Endothelial cell (in vitro differentiated cells): ENCODE measurements around the gene VTCN1. TPM values are rescaled to one million over a fixed set of nuclear protein-coding genes. Genes with fewer than 3 reads are reported as not detected.

Experiments used
- DNase-seq: peaks from one replicate; pipeline ENCODE4 v3.0.0; 2021; ENCODE audit warnings: low spot score
- H3K27ac Mint-ChIP-seq: one replicate; pipeline ENCODE4 v1.8.0; 2021; ENCODE audit warnings: mixed read lengths, inconsistent platforms; ENCODE audit not compliant: unreplicated experiment
- H3K27me3 Mint-ChIP-seq: one replicate; pipeline ENCODE4 v1.8.0; 2021; ENCODE audit warnings: mild to moderate bottlenecking, moderate library complexity, mixed read lengths, inconsistent platforms; ENCODE audit not compliant: unreplicated experiment
- H3K36me3 Mint-ChIP-seq: one replicate; pipeline ENCODE4 v1.8.0; 2021; ENCODE audit warnings: mild to moderate bottlenecking, low read depth, mixed read lengths, inconsistent platforms; ENCODE audit not compliant: unreplicated experiment
- H3K4me1 Mint-ChIP-seq: one replicate; pipeline ENCODE4 v1.8.0; 2021; ENCODE audit warnings: mild to moderate bottlenecking, mixed read lengths, inconsistent platforms; ENCODE audit not compliant: unreplicated experiment
- H3K4me3 Mint-ChIP-seq: one replicate; pipeline ENCODE4 v1.8.0; 2021; ENCODE audit warnings: mild to moderate bottlenecking, mixed read lengths, inconsistent platforms; ENCODE audit not compliant: unreplicated experiment
- H3K9me3 Mint-ChIP-seq: one replicate; pipeline ENCODE4 v1.8.0; 2021; ENCODE audit warnings: mixed read lengths, inconsistent platforms; ENCODE audit not compliant: unreplicated experiment
- total RNA-seq: library from RNA; stranded (reverse); fragmentation: NEBNext Ultra II Directional; extraction: Animal tissue kit (Norgen Biotek cat#: 25700); gene quantifications from one replicate; pipeline ENCODE4 v1.2.1, GENCODE V29; 2021; ENCODE audit not compliant: unreplicated experiment
- TF ChIP-seq, protein P1 (sequence below): fragments of 200-600 bp; sonication (generic); IDR thresholded peaks from one replicate; pipeline ENCODE4 v1.5.0; 2021; ENCODE audit warnings: antibody characterized with exemption; ENCODE audit not compliant: unreplicated experiment

Gene VTCN1
- total RNA-seq, 1 donor from 2014 or later: 0.23 TPM

DNA sequence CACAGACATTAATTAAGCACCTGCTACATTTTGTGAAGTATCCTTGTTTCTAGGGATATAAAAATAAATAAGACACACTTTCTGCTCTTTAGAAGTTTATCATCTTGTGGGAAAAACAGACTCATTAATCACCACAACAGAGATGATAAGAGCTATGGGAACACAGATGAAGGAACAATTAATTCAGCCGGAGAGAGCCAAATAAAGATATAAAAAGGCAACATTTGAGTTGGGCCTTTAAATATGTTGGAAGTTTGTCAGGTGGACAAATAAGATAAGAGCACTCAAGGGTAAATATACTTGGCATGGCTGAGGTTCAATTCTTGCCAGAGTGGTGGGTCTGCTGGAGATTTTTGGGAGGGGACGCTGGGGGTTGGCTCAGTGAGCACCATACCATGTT is 34.2 kb upstream of the VTCN1 start:
- no peaks in the 10 kb centered on the region for H3K9me3 Mint-ChIP-seq
- H3K27ac Mint-ChIP-seq: no peak overlapping the region
- no peaks in the 10 kb centered on the region for H3K36me3 Mint-ChIP-seq
- no peaks in the 10 kb centered on the region for H3K27me3 Mint-ChIP-seq
- TF ChIP-seq, protein P1, sequence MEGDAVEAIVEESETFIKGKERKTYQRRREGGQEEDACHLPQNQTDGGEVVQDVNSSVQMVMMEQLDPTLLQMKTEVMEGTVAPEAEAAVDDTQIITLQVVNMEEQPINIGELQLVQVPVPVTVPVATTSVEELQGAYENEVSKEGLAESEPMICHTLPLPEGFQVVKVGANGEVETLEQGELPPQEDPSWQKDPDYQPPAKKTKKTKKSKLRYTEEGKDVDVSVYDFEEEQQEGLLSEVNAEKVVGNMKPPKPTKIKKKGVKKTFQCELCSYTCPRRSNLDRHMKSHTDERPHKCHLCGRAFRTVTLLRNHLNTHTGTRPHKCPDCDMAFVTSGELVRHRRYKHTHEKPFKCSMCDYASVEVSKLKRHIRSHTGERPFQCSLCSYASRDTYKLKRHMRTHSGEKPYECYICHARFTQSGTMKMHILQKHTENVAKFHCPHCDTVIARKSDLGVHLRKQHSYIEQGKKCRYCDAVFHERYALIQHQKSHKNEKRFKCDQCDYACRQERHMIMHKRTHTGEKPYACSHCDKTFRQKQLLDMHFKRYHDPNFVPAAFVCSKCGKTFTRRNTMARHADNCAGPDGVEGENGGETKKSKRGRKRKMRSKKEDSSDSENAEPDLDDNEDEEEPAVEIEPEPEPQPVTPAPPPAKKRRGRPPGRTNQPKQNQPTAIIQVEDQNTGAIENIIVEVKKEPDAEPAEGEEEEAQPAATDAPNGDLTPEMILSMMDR: no peak
- no peak for DNase-seq
- no peaks in the 10 kb centered on the region for H3K4me1 Mint-ChIP-seq
- H3K4me3 Mint-ChIP-seq: no peak overlapping the region

DNA sequence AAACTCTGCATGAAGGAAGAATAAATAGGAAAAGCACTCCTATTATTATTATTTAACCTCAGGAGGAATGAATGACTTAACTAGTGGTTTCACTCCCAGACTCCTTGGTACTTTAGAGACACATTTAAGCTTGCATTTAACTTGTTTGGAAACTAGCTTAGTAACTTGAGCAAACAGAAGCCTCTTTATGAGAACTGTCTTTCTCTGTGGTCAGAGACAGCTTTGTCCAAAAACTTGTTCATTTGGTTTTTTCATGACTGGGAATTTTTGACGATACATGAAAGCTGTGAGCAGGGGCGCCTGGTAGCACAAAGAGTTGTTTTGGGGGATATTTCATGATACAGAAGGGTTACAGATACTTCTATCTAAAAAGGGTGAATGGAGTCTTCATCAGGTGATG is 33.6 kb upstream of the VTCN1 start:
- Mint-ChIP-seq H3K9me3 (no peaks in the 10 kb centered on the region), H3K4me1 (no peaks in the 10 kb centered on the region), H3K27me3 (no peaks in the 10 kb centered on the region), H3K27ac (no peak overlapping the region), H3K4me3 (no peak overlapping the region), H3K36me3 (no peaks in the 10 kb centered on the region)
- no peak for DNase-seq
- TF ChIP-seq, protein P1: no peak

DNA sequence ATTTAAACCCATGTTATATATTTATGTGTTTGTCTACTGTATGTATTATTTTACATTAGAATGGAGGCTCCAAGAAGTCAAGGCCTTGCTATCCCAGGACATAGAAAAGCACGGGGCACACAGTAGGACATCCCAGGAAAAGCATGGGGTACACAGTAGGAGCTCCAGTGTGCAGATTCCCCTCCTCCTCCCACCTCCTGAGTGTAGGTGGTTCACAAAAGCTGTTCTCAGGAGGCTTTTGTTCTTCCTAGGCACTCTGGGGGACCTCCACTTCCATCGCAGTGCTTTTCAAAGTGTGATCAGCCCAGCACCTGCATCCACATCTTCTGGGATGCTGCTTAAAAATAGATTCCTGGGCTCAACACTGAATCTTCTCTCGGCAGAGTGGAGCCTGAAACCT is 30.8 kb upstream of the VTCN1 start:
- Mint-ChIP-seq H3K36me3 (no peaks in the 10 kb centered on the region), H3K4me3 (no peak overlapping the region), H3K9me3 (no peaks in the 10 kb centered on the region), H3K4me1 (no peaks in the 10 kb centered on the region), H3K27me3 (no peaks in the 10 kb centered on the region), H3K27ac (no peak overlapping the region)
- DNase-seq: no peak
- TF ChIP-seq, protein P1: no peak

DNA sequence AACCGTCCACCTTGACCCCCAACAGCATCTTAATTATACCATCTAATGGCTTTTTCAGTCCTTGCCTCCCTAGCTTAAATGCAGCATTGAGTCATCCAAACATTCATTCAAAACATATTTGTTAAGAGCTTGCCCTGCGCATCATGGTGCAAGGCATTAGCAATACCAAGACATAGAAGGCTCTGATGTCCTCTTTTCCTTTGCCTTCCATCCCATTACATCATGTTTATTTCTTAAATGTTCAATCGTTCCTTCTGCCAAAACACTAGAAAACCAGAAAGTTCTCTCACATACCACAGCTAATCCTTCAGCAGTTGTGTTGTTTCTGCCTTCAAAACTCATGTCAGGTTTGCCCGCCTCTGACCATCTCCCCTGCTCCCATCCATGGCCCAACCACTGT is 29.8 kb upstream of the VTCN1 start:
- Mint-ChIP-seq H3K27ac (no peak overlapping the region), H3K9me3 (no peaks in the 10 kb centered on the region)

DNA sequence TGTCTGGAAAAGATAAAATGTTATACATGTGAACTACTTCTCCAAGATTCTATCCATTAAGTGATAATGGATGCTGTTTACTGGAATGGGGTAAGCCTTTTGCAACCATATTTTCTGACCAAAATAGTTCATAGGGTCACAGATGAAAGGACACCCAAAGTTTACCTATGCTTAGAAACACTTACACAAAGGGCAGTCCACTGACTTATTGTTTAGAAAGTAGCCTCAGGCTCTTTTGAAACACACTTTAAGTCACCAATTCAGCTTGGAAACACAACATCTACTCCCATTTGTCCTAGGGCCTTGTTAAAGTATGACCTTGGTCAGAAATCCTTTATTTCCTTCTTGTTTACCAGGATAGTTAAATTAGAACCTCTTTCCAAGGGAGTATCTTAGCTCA is 28.7 kb upstream of the VTCN1 start:
- Mint-ChIP-seq H3K27me3 (no peaks in the 10 kb centered on the region), H3K9me3 (no peaks in the 10 kb centered on the region), H3K27ac (no peak overlapping the region), H3K4me3 (no peak overlapping the region), H3K4me1 (no peaks in the 10 kb centered on the region), H3K36me3 (no peaks in the 10 kb centered on the region)
- TF ChIP-seq, protein P1: no peak
- DNase-seq: no peak

More for the DNA sequence above, 29.8 kb upstream of the VTCN1 start:
- no peak overlapping the region for H3K4me3 Mint-ChIP-seq
- TF ChIP-seq, protein P1: no peak
- H3K4me1 Mint-ChIP-seq: no peaks in the 10 kb centered on the region
- no peak for DNase-seq
- no peaks in the 10 kb centered on the region for H3K36me3 Mint-ChIP-seq
- no peaks in the 10 kb centered on the region for H3K27me3 Mint-ChIP-seq
